Subcutaneous adipose tissue (tissue), 4 donors: ENCODE measurements around the gene MB21D2. TPM values are rescaled to one million over a fixed set of nuclear protein-coding genes. Genes with fewer than 3 reads are reported as not detected.

Experiments used
- CTCF ChIP-seq: fragments of 450-650 bp; IDR thresholded peaks from one replicate; pipeline ENCODE4 v1.5.1; 2016; ENCODE audit warnings: low read depth, mild to moderate bottlenecking, control low read depth, antibody characterized with exemption, moderate library complexity
- total RNA-seq, 4 donors: library from RNA; depleted of rRNA; stranded (reverse); fragments of >200 nt; gene quantifications; one replicate each; pipeline ENCODE4 v1.1.0, GENCODE V29; 2016

Gene MB21D2
- total RNA-seq, 4 donors from 2014 or later, result 2.8 to 5.4 (median 4.5) TPM

DNA sequence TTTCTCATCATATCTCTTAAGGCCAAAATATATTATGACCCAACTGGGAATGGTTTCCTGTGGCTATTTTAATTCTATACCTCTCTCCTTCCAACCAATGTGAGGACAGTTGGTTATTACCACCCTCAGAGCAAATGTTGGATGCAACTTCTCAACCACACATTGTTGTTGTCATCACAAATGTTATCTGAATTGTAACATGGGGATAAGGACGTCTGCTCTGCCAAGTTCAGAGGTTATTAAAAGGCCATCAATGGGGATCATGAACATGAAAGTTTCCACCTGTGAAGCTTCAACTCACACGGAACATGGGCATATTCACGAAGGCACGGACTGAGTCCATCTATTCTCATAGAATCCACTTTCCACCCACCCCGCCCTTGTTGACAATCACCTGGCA is 46.8 kb downstream of the MB21D2 start:
- no peak for TF ChIP-seq CTCF

GRCh38 chr3:192869131-192870031 is 48.3 kb downstream of the MB21D2 start:
- no peak for TF ChIP-seq CTCF

- no peak for TF ChIP-seq CTCF
Measured at GRCh38 chr3:192867645-192868044, 50.0 kb downstream of the MB21D2 start.

- TF ChIP-seq CTCF, result no peak
Measured at GRCh38 chr3:192866804-192867203, 50.9 kb downstream of the MB21D2 start.

GRCh38 chr3:192864941-192865340 is 52.7 kb downstream of the MB21D2 start:
- no peak for TF ChIP-seq CTCF

DNA sequence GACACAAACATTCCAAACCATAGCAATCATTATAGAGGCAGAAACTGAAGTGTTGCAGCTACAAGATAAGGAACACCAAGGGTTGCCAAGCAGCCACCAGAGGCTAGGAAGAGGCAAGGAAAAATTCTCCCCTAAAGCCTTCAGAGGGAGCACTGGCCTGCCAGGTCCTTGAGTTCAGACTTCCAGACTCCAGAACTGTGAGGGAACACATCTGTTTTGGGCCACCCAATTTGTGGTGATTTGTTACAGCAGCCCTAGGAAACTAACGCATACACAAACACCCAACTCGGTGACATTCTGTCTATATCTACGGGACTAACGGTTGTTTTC is 54.6 kb downstream of the MB21D2 start:
- TF ChIP-seq CTCF, result no peak

GRCh38 chr3:192862408-192863090 is 55.1 kb downstream of the MB21D2 start:
- TF ChIP-seq CTCF, result no peak
